Glutamatergic neuron (in vitro differentiated cells): Measurements from ENCODE around the gene PKD1L1. TPM values are rescaled to one million over a fixed set of nuclear protein-coding genes. Genes with fewer than 3 reads are reported as not detected.
A peak's percentile ranks its signal among the peaks of the same experiment; 100 is the strongest.

ENCODE experiments used
- DNase-seq: peaks from one replicate; pipeline ENCODE4 v3.0.0; 2022
- H3K27ac Mint-ChIP-seq: one replicate; pipeline ENCODE4 v1.8.0; 2020; ENCODE audit warnings: mild to moderate bottlenecking, mixed read lengths, inconsistent platforms; ENCODE audit not compliant: unreplicated experiment
- H3K27me3 Mint-ChIP-seq: one replicate; pipeline ENCODE4 v1.8.0; 2020; ENCODE audit warnings: mild to moderate bottlenecking, moderate library complexity, mixed read lengths, inconsistent platforms; ENCODE audit not compliant: unreplicated experiment
- H3K36me3 Mint-ChIP-seq: one replicate; pipeline ENCODE4 v1.8.0; 2020; ENCODE audit warnings: mild to moderate bottlenecking, mixed read lengths, inconsistent platforms; ENCODE audit not compliant: unreplicated experiment
- H3K4me1 Mint-ChIP-seq: one replicate; pipeline ENCODE4 v1.8.0; 2020; ENCODE audit warnings: mild to moderate bottlenecking, low read depth, mixed read lengths, inconsistent platforms; ENCODE audit not compliant: unreplicated experiment
- H3K4me3 Mint-ChIP-seq: one replicate; pipeline ENCODE4 v1.8.0; 2020; ENCODE audit warnings: mild to moderate bottlenecking, mixed read lengths, inconsistent platforms; ENCODE audit not compliant: unreplicated experiment
- H3K9me3 Mint-ChIP-seq: one replicate; pipeline ENCODE4 v1.8.0; 2020; ENCODE audit warnings: mild to moderate bottlenecking, moderate library complexity, mixed read lengths, inconsistent platforms; ENCODE audit not compliant: unreplicated experiment
- CTCF ChIP-seq: fragments of 200-600 bp; sonication (generic); IDR thresholded peaks from one replicate; pipeline ENCODE4 v1.5.0; 2021; ENCODE audit not compliant: partially characterized antibody, unreplicated experiment
- total RNA-seq: library from RNA; stranded (reverse); fragmentation: NEBNext Ultra II Directional; extraction: Animal tissue kit (Norgen Biotek cat#: 25700); gene quantifications from one replicate; pipeline ENCODE4 v1.2.1, GENCODE V29; 2021; ENCODE audit not compliant: unreplicated experiment

Gene PKD1L1
- total RNA-seq, 1 donor from 2014 or later: 0.17 TPM

GRCh38 chr7:47968847-47969774 lies 20.8 kb upstream of the PKD1L1 start:
- Mint-ChIP-seq H3K27me3 (peaks cover 3% of the 10 kb centered on the region), H3K36me3 (peaks cover 14% of the 10 kb centered on the region), H3K9me3 (peaks cover 8% of the 10 kb centered on the region), H3K4me1 (peaks cover 24% of the 10 kb centered on the region), H3K27ac (peak overlapping the region; percentile 74), H3K4me3 (no peak overlapping the region)
- TF ChIP-seq CTCF: peak; percentile 92
- DNase-seq: peak; percentile 93

GRCh38 chr7:47967708-47968107 lies 19.4 kb upstream of the PKD1L1 start:
- no peak overlapping the region for H3K4me3 Mint-ChIP-seq
- peaks cover 8% of the 10 kb centered on the region for H3K9me3 Mint-ChIP-seq
- H3K36me3 Mint-ChIP-seq: peaks cover 14% of the 10 kb centered on the region

GRCh38 chr7:47967123-47967522 lies 18.9 kb upstream of the PKD1L1 start:
- H3K27me3 Mint-ChIP-seq: peaks cover 3% of the 10 kb centered on the region
- no peak for DNase-seq
- peak overlapping the region; percentile 46 for H3K27ac Mint-ChIP-seq
- peaks cover 20% of the 10 kb centered on the region for H3K4me1 Mint-ChIP-seq
- H3K36me3 Mint-ChIP-seq: peaks cover 14% of the 10 kb centered on the region
- TF ChIP-seq CTCF: no peak
- H3K9me3 Mint-ChIP-seq: peaks cover 8% of the 10 kb centered on the region
- H3K4me3 Mint-ChIP-seq: no peak overlapping the region

More at GRCh38 chr7:47967708-47968107, 19.4 kb upstream of the PKD1L1 start:
- no peak overlapping the region for H3K27ac Mint-ChIP-seq
- TF ChIP-seq CTCF: no peak
- peaks cover 3% of the 10 kb centered on the region for H3K27me3 Mint-ChIP-seq
- DNase-seq: no peak
- peaks cover 20% of the 10 kb centered on the region for H3K4me1 Mint-ChIP-seq

- H3K4me3 Mint-ChIP-seq: no peak overlapping the region
- TF ChIP-seq CTCF: no peak
- no peak for DNase-seq
- no peak overlapping the region for H3K27ac Mint-ChIP-seq
- peaks cover 3% of the 10 kb centered on the region for H3K27me3 Mint-ChIP-seq
- peaks cover 15% of the 10 kb centered on the region for H3K4me1 Mint-ChIP-seq
- H3K9me3 Mint-ChIP-seq: peaks cover 8% of the 10 kb centered on the region
- peaks cover 24% of the 10 kb centered on the region for H3K36me3 Mint-ChIP-seq
Observed at GRCh38 chr7:47965456-47965855, 17.2 kb upstream of the PKD1L1 start.

- H3K36me3 Mint-ChIP-seq: peaks cover 32% of the 10 kb centered on the region
- DNase-seq: no peak
- H3K4me3 Mint-ChIP-seq: no peak overlapping the region
- no peak overlapping the region for H3K27ac Mint-ChIP-seq
- peaks cover 9% of the 10 kb centered on the region for H3K9me3 Mint-ChIP-seq
- H3K27me3 Mint-ChIP-seq: peaks cover 3% of the 10 kb centered on the region
- TF ChIP-seq CTCF: no peak
- H3K4me1 Mint-ChIP-seq: no peaks in the 10 kb centered on the region
Observed at GRCh38 chr7:47962262-47962661, 14.0 kb upstream of the PKD1L1 start.
